Measurements from ENCODE around the gene VAV3. TPM values are rescaled to one million over a fixed set of nuclear protein-coding genes. Genes with fewer than 3 reads are reported as not detected.
A peak's percentile ranks its signal among the peaks of the same experiment; 100 is the strongest.

VAV3 gene
- total and polyA plus RNA-seq, 2 of the 13 experiments (the other 11 are each of a cell fraction or from before 2014, with no cell fraction given): 15.9 to 29.8 TPM

DNA sequence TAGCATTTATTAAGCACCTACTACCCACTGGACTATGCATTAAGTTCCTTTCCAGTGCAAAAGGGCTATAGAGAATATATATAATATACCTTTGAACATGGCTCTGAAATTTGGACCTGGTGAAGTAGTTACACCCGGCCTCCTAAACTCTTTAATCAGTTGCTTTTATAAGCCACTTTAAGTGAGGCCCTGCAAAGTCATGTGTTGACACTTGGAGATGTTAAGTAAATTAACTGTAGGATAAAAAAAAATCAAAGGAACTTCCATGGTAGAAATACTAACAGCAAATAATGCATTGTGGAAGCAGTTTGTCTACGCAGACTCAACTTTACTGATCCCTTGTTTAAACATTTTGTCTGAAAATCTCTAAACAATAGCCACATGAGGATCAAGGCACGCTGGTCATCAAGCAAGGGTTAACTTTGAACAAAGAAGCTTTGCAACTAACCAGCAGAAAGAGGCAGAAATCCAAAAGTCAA is 283.9 kb downstream of the VAV3 start (continued):
- TF ChIP-seq ZBED4 (CRISPR knock-in tag; IDR thresholded peaks at IDR 0.05; ENCODE audit: borderline replicate concordance) (0 out of 2 replicates have a peak, but pooled peaks have one; percentile 43), ARID3A (IDR thresholded peaks at IDR 0.05; ENCODE audit: low read depth, low read length) (peak; percentile 77; the same call in 1 of the 2 replicates), FOXJ3 (CRISPR knock-in tag; IDR thresholded peaks at IDR 0.05; ENCODE audit: borderline replicate concordance) (peak; percentile 78; the same call in 1 of the 2 replicates), ZSCAN12 (CRISPR knock-in tag; IDR thresholded peaks at IDR 0.05) (no peak), ZNF557 (CRISPR knock-in tag; IDR thresholded peaks at IDR 0.05) (no peak), HMG20B (CRISPR knock-in tag; conservative IDR thresholded peaks at IDR 0.05) (peak; percentile 45; the same call in 1 of the 2 replicates), ZNF75D (CRISPR knock-in tag; IDR thresholded peaks at IDR 0.05; ENCODE audit: borderline replicate concordance) (no peak), KMT2A (CRISPR knock-in tag; IDR thresholded peaks at IDR 0.05) (no peak), ZNF33A (CRISPR knock-in tag; IDR thresholded peaks at IDR 0.05; ENCODE audit: borderline replicate concordance) (peak; percentile 64; the same call in 1 of the 2 replicates), EP300 (IDR thresholded peaks at IDR 0.05; ENCODE audit: low read depth in 2 of 2, low read length in 2 of 2) (peak in 1 of 2 experiments; percentile 93; a peak in 2 of 4 replicates), EP300 (CRISPR knock-in tag; IDR thresholded peaks at IDR 0.05; ENCODE audit: borderline replicate concordance) (peak; percentile 37; the same call in 1 of the 2 replicates), RXRB (CRISPR knock-in tag; IDR thresholded peaks at IDR 0.05; ENCODE audit: borderline replicate concordance) (peak; percentile 48; the same call in 1 of the 2 replicates), CENPBD1 (CRISPR knock-in tag; IDR thresholded peaks at IDR 0.05; ENCODE audit: borderline replicate concordance, low read depth) (no peak), ZNF607 (CRISPR knock-in tag; IDR thresholded peaks at IDR 0.05; ENCODE audit: borderline replicate concordance) (no peak), ELF4 (CRISPR knock-in tag; IDR thresholded peaks at IDR 0.05; ENCODE audit: borderline replicate concordance) (no peak)
- TF ChIP-seq, protein P1, sequence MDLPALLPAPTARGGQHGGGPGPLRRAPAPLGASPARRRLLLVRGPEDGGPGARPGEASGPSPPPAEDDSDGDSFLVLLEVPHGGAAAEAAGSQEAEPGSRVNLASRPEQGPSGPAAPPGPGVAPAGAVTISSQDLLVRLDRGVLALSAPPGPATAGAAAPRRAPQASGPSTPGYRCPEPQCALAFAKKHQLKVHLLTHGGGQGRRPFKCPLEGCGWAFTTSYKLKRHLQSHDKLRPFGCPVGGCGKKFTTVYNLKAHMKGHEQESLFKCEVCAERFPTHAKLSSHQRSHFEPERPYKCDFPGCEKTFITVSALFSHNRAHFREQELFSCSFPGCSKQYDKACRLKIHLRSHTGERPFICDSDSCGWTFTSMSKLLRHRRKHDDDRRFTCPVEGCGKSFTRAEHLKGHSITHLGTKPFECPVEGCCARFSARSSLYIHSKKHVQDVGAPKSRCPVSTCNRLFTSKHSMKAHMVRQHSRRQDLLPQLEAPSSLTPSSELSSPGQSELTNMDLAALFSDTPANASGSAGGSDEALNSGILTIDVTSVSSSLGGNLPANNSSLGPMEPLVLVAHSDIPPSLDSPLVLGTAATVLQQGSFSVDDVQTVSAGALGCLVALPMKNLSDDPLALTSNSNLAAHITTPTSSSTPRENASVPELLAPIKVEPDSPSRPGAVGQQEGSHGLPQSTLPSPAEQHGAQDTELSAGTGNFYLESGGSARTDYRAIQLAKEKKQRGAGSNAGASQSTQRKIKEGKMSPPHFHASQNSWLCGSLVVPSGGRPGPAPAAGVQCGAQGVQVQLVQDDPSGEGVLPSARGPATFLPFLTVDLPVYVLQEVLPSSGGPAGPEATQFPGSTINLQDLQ (CRISPR knock-in tag; IDR thresholded peaks at IDR 0.05): no peak
